DOHH2 (cell line): ENCODE results near the gene GRIN2A.

ENCODE experiments used
- H3F3A ChIP-seq: fragments of 200-600 bp; sonication (generic), shearing (Covaris generic); 2 replicates; pipeline ENCODE4 v1.6.0; 2016; ENCODE audit warnings: antibody characterized with exemption, mild to moderate bottlenecking; ENCODE audit not compliant: control insufficient read depth, insufficient read depth
- H3K27ac ChIP-seq: fragments of 200-600 bp; sonication (generic); 2 replicates; pipeline ENCODE4 v1.5.1; 2014; ENCODE audit warnings: low read depth, mild to moderate bottlenecking, low read length, moderate library complexity
- H3K27me3 ChIP-seq: fragments of 200-600 bp; sonication (generic); 2 replicates; pipeline ENCODE4 v1.6.1; 2014; ENCODE audit warnings: mild to moderate bottlenecking, low read length, mixed read lengths; ENCODE audit not compliant: control insufficient read depth
- H3K36me3 ChIP-seq: fragments of 200-600 bp; sonication (generic); 2 replicates; pipeline ENCODE4 v1.6.1; 2014; ENCODE audit warnings: mild to moderate bottlenecking, low read length, moderate library complexity, mixed read lengths; ENCODE audit not compliant: control insufficient read depth
- H3K4me1 ChIP-seq: fragments of 200-600 bp; sonication (generic); 2 replicates; pipeline ENCODE4 v1.6.1; 2014; ENCODE audit warnings: mild to moderate bottlenecking, low read length, mixed read lengths; ENCODE audit not compliant: control insufficient read depth
- H3K4me2 ChIP-seq: fragments of 200-600 bp; sonication (generic); 2 replicates; pipeline ENCODE4 v1.6.0; 2014; ENCODE audit warnings: mild to moderate bottlenecking, low read length, moderate library complexity
- H3K4me3 ChIP-seq: fragments of 200-600 bp; sonication (generic); 2 replicates; pipeline ENCODE4 v1.5.1; 2014; ENCODE audit warnings: mild to moderate bottlenecking, low read length, mixed read lengths
- H3K79me2 ChIP-seq: fragments of 200-600 bp; sonication (generic); 2 replicates; pipeline ENCODE4 v1.6.1; 2014; ENCODE audit warnings: mild to moderate bottlenecking, low read length, mixed read lengths; ENCODE audit not compliant: control insufficient read depth
- H3K9me2 ChIP-seq: fragments of 200-600 bp; sonication (generic); replicated peaks from 2 replicates; pipeline ENCODE4 v1.6.1; 2014; ENCODE audit warnings: mild to moderate bottlenecking, low read length, mixed read lengths; ENCODE audit not compliant: control insufficient read depth
- H3K9me3 ChIP-seq: fragments of 200-600 bp; sonication (generic); 2 replicates; pipeline ENCODE4 v1.6.1; 2014; ENCODE audit warnings: antibody characterized with exemption, low read length, mixed read lengths; ENCODE audit not compliant: control insufficient read depth, insufficient read depth
- H4K20me1 ChIP-seq: fragments of 200-600 bp; sonication (generic); 2 replicates; pipeline ENCODE4 v1.6.0; 2014; ENCODE audit warnings: low read depth, mild to moderate bottlenecking, antibody characterized with exemption, low read length, moderate library complexity; ENCODE audit not compliant: control insufficient read depth, insufficient read depth
- EZH2phosphoT487 ChIP-seq: fragments of 200-600 bp; sonication (generic); IDR thresholded peaks from 2 replicates; pipeline ENCODE4 v1.6.1; 2017; ENCODE audit warnings: borderline replicate concordance, mild to moderate bottlenecking, antibody characterized with exemption, low read length, moderate library complexity, mixed read lengths
- TF ChIP-seq, protein P1 (sequence below): fragments of 200-600 bp; sonication (generic); IDR thresholded peaks from one replicate; pipeline ENCODE4 v1.5.1; 2014; ENCODE audit warnings: antibody characterized with exemption, mild to moderate bottlenecking, low read depth, low read length; ENCODE audit not compliant: poor library complexity, severe bottlenecking

Gene GRIN2A

DNA sequence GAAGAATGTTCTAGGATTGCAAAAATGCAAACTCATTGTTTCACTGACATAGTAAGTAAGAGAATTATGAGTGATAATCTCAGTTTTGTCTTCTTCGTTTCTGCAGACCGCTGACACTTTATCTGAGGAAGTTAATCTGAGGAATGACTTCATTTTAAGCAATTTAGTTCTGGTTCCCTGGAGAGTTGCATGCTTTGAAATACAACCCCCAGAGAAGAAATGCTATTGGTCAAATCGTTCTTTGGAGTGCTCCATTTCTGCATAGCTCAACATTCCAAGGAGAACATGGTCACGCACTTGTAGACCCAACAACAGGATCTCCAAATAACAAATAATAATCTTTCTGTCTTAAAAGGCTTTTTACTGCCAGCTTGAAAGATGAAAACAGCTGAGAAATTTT lies 427.1 kb downstream of the GRIN2A start:
- no peaks in the 10 kb centered on the region for H3K36me3 ChIP-seq
- no peak overlapping the region for H3K4me2 ChIP-seq
- no peaks in the 10 kb centered on the region for H3F3A ChIP-seq
- no peak overlapping the region for H3K27ac ChIP-seq
- no peak overlapping the region for H3K4me3 ChIP-seq
- no peaks in the 10 kb centered on the region for H4K20me1 ChIP-seq
- no peaks in the 10 kb centered on the region for H3K27me3 ChIP-seq
- no peak for TF ChIP-seq EZH2phosphoT487
- TF ChIP-seq, protein P1, sequence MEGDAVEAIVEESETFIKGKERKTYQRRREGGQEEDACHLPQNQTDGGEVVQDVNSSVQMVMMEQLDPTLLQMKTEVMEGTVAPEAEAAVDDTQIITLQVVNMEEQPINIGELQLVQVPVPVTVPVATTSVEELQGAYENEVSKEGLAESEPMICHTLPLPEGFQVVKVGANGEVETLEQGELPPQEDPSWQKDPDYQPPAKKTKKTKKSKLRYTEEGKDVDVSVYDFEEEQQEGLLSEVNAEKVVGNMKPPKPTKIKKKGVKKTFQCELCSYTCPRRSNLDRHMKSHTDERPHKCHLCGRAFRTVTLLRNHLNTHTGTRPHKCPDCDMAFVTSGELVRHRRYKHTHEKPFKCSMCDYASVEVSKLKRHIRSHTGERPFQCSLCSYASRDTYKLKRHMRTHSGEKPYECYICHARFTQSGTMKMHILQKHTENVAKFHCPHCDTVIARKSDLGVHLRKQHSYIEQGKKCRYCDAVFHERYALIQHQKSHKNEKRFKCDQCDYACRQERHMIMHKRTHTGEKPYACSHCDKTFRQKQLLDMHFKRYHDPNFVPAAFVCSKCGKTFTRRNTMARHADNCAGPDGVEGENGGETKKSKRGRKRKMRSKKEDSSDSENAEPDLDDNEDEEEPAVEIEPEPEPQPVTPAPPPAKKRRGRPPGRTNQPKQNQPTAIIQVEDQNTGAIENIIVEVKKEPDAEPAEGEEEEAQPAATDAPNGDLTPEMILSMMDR = no peak
- no peaks in the 10 kb centered on the region for H3K4me1 ChIP-seq
- H3K9me3 ChIP-seq = no peaks in the 10 kb centered on the region
- no peaks in the 10 kb centered on the region for H3K79me2 ChIP-seq
- no peaks in the 10 kb centered on the region for H3K9me2 ChIP-seq

GRCh38 chr16:9741776-9742175 lies 440.5 kb downstream of the GRIN2A start:
- Histone ChIP-seq H3K36me3 (no peaks in the 10 kb centered on the region), H3K4me1 (no peaks in the 10 kb centered on the region), H3K79me2 (no peaks in the 10 kb centered on the region), H3K4me3 (no peak overlapping the region), H3K9me3 (no peaks in the 10 kb centered on the region), H4K20me1 (no peaks in the 10 kb centered on the region), H3K4me2 (no peak overlapping the region), H3K27ac (no peak overlapping the region), H3K9me2 (no peaks in the 10 kb centered on the region), H3F3A (no peaks in the 10 kb centered on the region), H3K27me3 (no peaks in the 10 kb centered on the region)
- TF ChIP-seq EZH2phosphoT487 = no peak
- TF ChIP-seq, protein P1 = no peak

GRCh38 chr16:9739301-9739700 lies 442.9 kb downstream of the GRIN2A start:
- TF ChIP-seq, protein P1 = no peak
- no peak for TF ChIP-seq EZH2phosphoT487
- no peaks in the 10 kb centered on the region for H3K4me1 ChIP-seq
- H3K9me2 ChIP-seq = no peaks in the 10 kb centered on the region

DNA sequence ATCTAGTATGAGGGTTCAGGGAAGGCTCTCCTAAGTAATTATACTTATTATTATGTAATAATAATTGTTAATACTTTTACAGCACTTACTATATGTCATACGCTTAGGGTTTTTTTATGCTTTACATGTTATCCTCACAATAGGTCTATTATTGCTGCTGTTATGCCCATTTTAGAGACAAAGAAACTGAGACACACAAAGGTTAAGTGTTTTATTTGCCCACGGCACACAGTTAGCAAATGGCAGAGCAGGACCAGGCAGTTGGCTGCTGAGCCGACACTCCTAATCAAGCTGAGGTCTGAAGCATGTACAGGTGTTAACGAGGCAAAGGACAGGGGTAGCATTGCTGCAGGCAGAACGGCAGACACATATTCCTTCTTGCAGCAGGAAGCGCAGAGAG lies 443.5 kb downstream of the GRIN2A start:
- Histone ChIP-seq H4K20me1 (no peaks in the 10 kb centered on the region), H3K27me3 (no peaks in the 10 kb centered on the region), H3K4me1 (no peaks in the 10 kb centered on the region), H3K9me2 (no peaks in the 10 kb centered on the region), H3F3A (no peaks in the 10 kb centered on the region), H3K27ac (no peak overlapping the region), H3K79me2 (no peaks in the 10 kb centered on the region), H3K9me3 (no peaks in the 10 kb centered on the region), H3K4me2 (no peak overlapping the region), H3K4me3 (no peak overlapping the region), H3K36me3 (no peaks in the 10 kb centered on the region)
- TF ChIP-seq, protein P1 = no peak
- TF ChIP-seq EZH2phosphoT487 = no peak

More at GRCh38 chr16:9739301-9739700, 442.9 kb downstream of the GRIN2A start:
- H3K4me3 ChIP-seq = no peak overlapping the region
- no peak overlapping the region for H3K4me2 ChIP-seq
- H3K36me3 ChIP-seq = no peaks in the 10 kb centered on the region
- H3F3A ChIP-seq = no peaks in the 10 kb centered on the region
- H3K27ac ChIP-seq = no peak overlapping the region
- H4K20me1 ChIP-seq = no peaks in the 10 kb centered on the region
- H3K79me2 ChIP-seq = no peaks in the 10 kb centered on the region
- H3K9me3 ChIP-seq = no peaks in the 10 kb centered on the region
- H3K27me3 ChIP-seq = no peaks in the 10 kb centered on the region
